HG03095 (cell line): ENCODE data around the gene RNF220.

ENCODE experiments used
- ATAC-seq: cut with Tn5 transposase; IDR thresholded peaks from one replicate; pipeline ENCODE4 v1.9.1; 2021; ENCODE audit warnings: moderate library complexity; ENCODE audit not compliant: unreplicated experiment

RNF220 gene

GRCh38 chr1:44631333-44631646, 226.2 kb downstream of the RNF220 start:
- ATAC-seq, result no peak

GRCh38 chr1:44631647-44632539, 226.8 kb downstream of the RNF220 start:
- ATAC-seq, result peak; percentile 66

GRCh38 chr1:44632598-44632997, 227.5 kb downstream of the RNF220 start:
- no peak for ATAC-seq

GRCh38 chr1:44634606-44635189, 229.6 kb downstream of the RNF220 start:
- no peak for ATAC-seq

- ATAC-seq, result no peak
Measured at GRCh38 chr1:44635439-44635838, 230.4 kb downstream of the RNF220 start.

GRCh38 chr1:44636083-44636687, 231.1 kb downstream of the RNF220 start:
- ATAC-seq, result no peak

- ATAC-seq, result no peak
Measured at GRCh38 chr1:44636688-44637598, 231.9 kb downstream of the RNF220 start.

- ATAC-seq, result no peak
Measured at GRCh38 chr1:44637702-44638411, 232.8 kb downstream of the RNF220 start.

GRCh38 chr1:44640200-44640853, 235.3 kb downstream of the RNF220 start:
- ATAC-seq, result no peak

- ATAC-seq, result no peak
Measured at GRCh38 chr1:44641126-44642102, 236.4 kb downstream of the RNF220 start.

- no peak for ATAC-seq
Measured at GRCh38 chr1:44642255-44642654, 237.2 kb downstream of the RNF220 start.

- no peak for ATAC-seq
Measured at GRCh38 chr1:44642925-44643324, 237.9 kb downstream of the RNF220 start.

- no peak for ATAC-seq
Measured at GRCh38 chr1:44643721-44644334, 238.8 kb downstream of the RNF220 start.

GRCh38 chr1:44644806-44645205, 239.8 kb downstream of the RNF220 start:
- no peak for ATAC-seq

GRCh38 chr1:44645476-44646244, 240.6 kb downstream of the RNF220 start:
- ATAC-seq, result no peak

GRCh38 chr1:44646261-44647110, 241.4 kb downstream of the RNF220 start:
- no peak for ATAC-seq

- ATAC-seq, result no peak
Measured at GRCh38 chr1:44647896-44648295, 242.8 kb downstream of the RNF220 start.
